PC-9 (cell line): ENCODE measurements around the gene ZNF609.

Experiments used
- EZH2 ChIP-seq: fragments of 200-600 bp; sonication (generic); IDR thresholded peaks from 2 replicates; pipeline ENCODE4 v1.8.0; 2017; ENCODE audit warnings: antibody characterized with exemption, low read depth
- TF ChIP-seq, protein P1 (sequence below): fragments of 200-600 bp; sonication (generic); conservative IDR thresholded peaks from 2 replicates; pipeline ENCODE4 v1.6.1; 2017; ENCODE audit warnings: mixed run types, antibody characterized with exemption, mild to moderate bottlenecking, moderate library complexity

DNA sequence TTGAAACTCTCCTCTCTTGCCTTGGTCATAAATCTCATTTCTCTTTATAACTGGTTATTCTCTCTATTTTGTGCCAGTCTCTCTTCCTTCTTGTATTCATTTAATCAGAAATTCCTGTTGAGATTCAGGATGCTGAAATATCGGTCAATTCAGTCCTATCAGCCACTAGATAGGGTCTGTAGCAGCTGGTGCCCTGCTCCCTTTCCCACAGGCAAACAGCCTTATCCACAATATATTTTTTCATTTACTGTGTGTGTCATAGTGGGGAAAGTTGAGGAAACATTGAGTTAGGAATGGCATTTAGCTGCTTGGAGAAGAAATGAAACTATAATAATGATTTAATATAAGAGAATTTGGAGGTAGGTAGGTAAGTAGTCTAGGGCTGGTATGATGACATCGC is 168.7 kb downstream of the ZNF609 start:
- TF ChIP-seq, protein P1, sequence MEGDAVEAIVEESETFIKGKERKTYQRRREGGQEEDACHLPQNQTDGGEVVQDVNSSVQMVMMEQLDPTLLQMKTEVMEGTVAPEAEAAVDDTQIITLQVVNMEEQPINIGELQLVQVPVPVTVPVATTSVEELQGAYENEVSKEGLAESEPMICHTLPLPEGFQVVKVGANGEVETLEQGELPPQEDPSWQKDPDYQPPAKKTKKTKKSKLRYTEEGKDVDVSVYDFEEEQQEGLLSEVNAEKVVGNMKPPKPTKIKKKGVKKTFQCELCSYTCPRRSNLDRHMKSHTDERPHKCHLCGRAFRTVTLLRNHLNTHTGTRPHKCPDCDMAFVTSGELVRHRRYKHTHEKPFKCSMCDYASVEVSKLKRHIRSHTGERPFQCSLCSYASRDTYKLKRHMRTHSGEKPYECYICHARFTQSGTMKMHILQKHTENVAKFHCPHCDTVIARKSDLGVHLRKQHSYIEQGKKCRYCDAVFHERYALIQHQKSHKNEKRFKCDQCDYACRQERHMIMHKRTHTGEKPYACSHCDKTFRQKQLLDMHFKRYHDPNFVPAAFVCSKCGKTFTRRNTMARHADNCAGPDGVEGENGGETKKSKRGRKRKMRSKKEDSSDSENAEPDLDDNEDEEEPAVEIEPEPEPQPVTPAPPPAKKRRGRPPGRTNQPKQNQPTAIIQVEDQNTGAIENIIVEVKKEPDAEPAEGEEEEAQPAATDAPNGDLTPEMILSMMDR: no peak
- no peak for TF ChIP-seq EZH2
